HCT116 (cell line): ENCODE measurements around the gene HNRNPAB.

Experiments used
- EZH2phosphoT487 ChIP-seq: fragments of 200-600 bp; IDR thresholded peaks from 2 replicates; pipeline ENCODE4 v1.6.1; 2018; ENCODE audit warnings: antibody characterized with exemption, borderline replicate concordance
- RAD21 ChIP-seq: IDR thresholded peaks from 2 replicates; pipeline ENCODE4 v1.6.1; 2012; ENCODE audit warnings: low read depth, mild to moderate bottlenecking
- REST ChIP-seq: IDR thresholded peaks from 2 replicates; pipeline ENCODE4 v1.6.1; 2012; ENCODE audit warnings: low read depth
- SIN3A ChIP-seq: IDR thresholded peaks from 2 replicates; pipeline ENCODE4 v1.6.1; 2012; ENCODE audit warnings: low read depth
- SP1 ChIP-seq: IDR thresholded peaks from 2 replicates; pipeline ENCODE4 v1.6.1; 2012; ENCODE audit warnings: low read depth
- TCF7L2 ChIP-seq: IDR thresholded peaks from 2 replicates; pipeline ENCODE4 v1.7.0; 2011; ENCODE audit warnings: borderline replicate concordance, inconsistent platforms; ENCODE audit not compliant: insufficient read depth, insufficient read length; ENCODE audit errors: extremely low read depth
- YY1 ChIP-seq: IDR thresholded peaks from 2 replicates; pipeline ENCODE4 v1.6.1; 2011; ENCODE audit warnings: low read length, low read depth, moderate library complexity, mild to moderate bottlenecking; ENCODE audit not compliant: insufficient replicate concordance; ENCODE audit errors: extremely low read depth
- ZFX ChIP-seq: fragments of 450-650 bp; IDR thresholded peaks from 2 replicates; pipeline ENCODE4 v1.6.1; 2017
- ZNF274 ChIP-seq: fragments of 200-500 bp; sonication (Bioruptor generic); IDR thresholded peaks from 2 replicates; pipeline ENCODE4 v1.6.1; 2014; ENCODE audit warnings: mild to moderate bottlenecking, low read depth, low read length, inconsistent platforms
- TF ChIP-seq, protein P1 (sequence below): IDR thresholded peaks from 2 replicates; pipeline ENCODE4 v1.6.1; 2012
- TF ChIP-seq, protein P2 (sequence below), 3 experiments: fragments of 200-600 bp in 1 of 3; sonication (generic) in 1 of 3; IDR thresholded peaks in 2 of 3; conservative IDR thresholded peaks in 1 of 3; 2 replicates each; pipeline ENCODE4 v1.5.1; 2012 to 2017; ENCODE audit warnings: low read depth in 2 of 3, low read length in 2 of 3, antibody characterized with exemption in 1 of 3, borderline replicate concordance in 1 of 3, control low read depth in 1 of 3, mild to moderate bottlenecking in 1 of 3, mixed read lengths in 1 of 3, mixed run types in 1 of 3, moderate library complexity in 1 of 3; ENCODE audit not compliant: insufficient read depth in 1 of 3

DNA sequence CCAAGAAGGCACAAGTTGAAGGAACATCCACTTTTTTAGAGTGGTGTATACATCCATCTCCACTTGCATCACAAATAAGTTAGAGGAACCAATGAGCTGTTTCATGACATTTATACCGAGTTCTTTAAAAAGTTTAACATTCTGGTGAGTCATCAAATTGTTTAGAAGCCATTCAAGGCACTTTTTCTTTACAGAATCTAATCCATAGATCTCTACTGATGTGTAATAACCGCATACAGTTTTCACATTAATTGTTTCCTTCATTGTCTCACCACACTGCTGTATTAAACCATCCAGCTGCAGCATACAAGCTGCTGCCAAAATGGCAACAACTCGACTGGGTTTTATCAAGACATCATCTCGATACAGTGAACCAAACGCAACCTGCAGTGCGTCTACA is 17.9 kb upstream of the HNRNPAB start:
- TF ChIP-seq, protein P1, sequence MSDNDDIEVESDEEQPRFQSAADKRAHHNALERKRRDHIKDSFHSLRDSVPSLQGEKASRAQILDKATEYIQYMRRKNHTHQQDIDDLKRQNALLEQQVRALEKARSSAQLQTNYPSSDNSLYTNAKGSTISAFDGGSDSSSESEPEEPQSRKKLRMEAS = no peak
- TF ChIP-seq, protein P2, sequence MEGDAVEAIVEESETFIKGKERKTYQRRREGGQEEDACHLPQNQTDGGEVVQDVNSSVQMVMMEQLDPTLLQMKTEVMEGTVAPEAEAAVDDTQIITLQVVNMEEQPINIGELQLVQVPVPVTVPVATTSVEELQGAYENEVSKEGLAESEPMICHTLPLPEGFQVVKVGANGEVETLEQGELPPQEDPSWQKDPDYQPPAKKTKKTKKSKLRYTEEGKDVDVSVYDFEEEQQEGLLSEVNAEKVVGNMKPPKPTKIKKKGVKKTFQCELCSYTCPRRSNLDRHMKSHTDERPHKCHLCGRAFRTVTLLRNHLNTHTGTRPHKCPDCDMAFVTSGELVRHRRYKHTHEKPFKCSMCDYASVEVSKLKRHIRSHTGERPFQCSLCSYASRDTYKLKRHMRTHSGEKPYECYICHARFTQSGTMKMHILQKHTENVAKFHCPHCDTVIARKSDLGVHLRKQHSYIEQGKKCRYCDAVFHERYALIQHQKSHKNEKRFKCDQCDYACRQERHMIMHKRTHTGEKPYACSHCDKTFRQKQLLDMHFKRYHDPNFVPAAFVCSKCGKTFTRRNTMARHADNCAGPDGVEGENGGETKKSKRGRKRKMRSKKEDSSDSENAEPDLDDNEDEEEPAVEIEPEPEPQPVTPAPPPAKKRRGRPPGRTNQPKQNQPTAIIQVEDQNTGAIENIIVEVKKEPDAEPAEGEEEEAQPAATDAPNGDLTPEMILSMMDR (IDR thresholded peaks at IDR 0.05 in 2 of 3, conservative IDR thresholded peaks at IDR 0.05 in 1 of 3; ENCODE audit: borderline replicate concordance in 1 of 3, insufficient read depth in 1 of 3, low read depth in 2 of 3, low read length in 2 of 3) = no peak
- TF ChIP-seq YY1 (no peak), SIN3A (no peak), EZH2phosphoT487 (no peak), ZNF274 (no peak), RAD21 (no peak), TCF7L2 (no peak), REST (no peak), ZFX (no peak), SP1 (no peak)
